ENCODE results near the gene PPP6R1. TPM values are rescaled to one million over a fixed set of nuclear protein-coding genes. Genes with fewer than 3 reads are reported as not detected.

The PPP6R1 gene
- total RNA-seq, 2 experiments from 2014 or later: 89.6 to 161 TPM

- no peak for DNase-seq (ENCODE audit: low spot score)
- H3K9me3 ChIP-seq (ENCODE audit: low read length): no peaks in the 10 kb centered on the region
- no peaks in the 10 kb centered on the region for H4K20me1 ChIP-seq (ENCODE audit: insufficient read depth, low read length)
- H3K9me2 ChIP-seq (ENCODE audit: insufficient read depth, low read length): no peaks in the 10 kb centered on the region
- no peak overlapping the region for H3K27ac ChIP-seq (ENCODE audit: low read depth, low read length, poor library complexity, severe bottlenecking)
- intact Hi-C loops (cut with micrococcal nuclease; ENCODE audit: unreplicated experiment): loop anchor here (2.0 kb wide), 1 partner anchor 41 kb away; no protein-coding TSS in a partner anchor
- H3K4me2 ChIP-seq (ENCODE audit: low read length): no peak overlapping the region
- no peaks in the 10 kb centered on the region for H3K36me3 ChIP-seq (ENCODE audit: insufficient read depth, low read length)
- no TSS peak for BruUV-seq (replicated peaks)
- ChIA-PET POLR2A (no interaction called here), CTCF (ENCODE audit: unreplicated experiment) (no interaction called here)
- H3K4me3 ChIP-seq (ENCODE audit: low read depth, low read length, poor library complexity, severe bottlenecking): no peak overlapping the region
- TF ChIP-seq CTCF (conservative IDR thresholded peaks at IDR 0.05; ENCODE audit: low read length) (no peak), EZH2phosphoT487 (IDR thresholded peaks at IDR 0.05; ENCODE audit: borderline replicate concordance, low read depth, low read length) (no peak)
- peaks cover 16% of the 10 kb centered on the region for H3K4me1 ChIP-seq (ENCODE audit: insufficient read depth, low read length, poor library complexity, severe bottlenecking)
- H3K79me2 ChIP-seq (ENCODE audit: insufficient read depth, low read depth, low read length): no peaks in the 10 kb centered on the region
- H2AFZ ChIP-seq (ENCODE audit: low read length): no peak overlapping the region
These were observed 45.3 kb downstream of the PPP6R1 start for GRCh38 chr19:55213547-55213946.

GRCh38 chr19:55212447-55212846 is 46.4 kb downstream of the PPP6R1 start:
- CTCF ChIA-PET (ENCODE audit: unreplicated experiment): no interaction called here
- no peaks in the 10 kb centered on the region for H3K9me2 ChIP-seq (ENCODE audit: insufficient read depth, low read length)
- H3K79me2 ChIP-seq (ENCODE audit: insufficient read depth, low read depth, low read length): no peaks in the 10 kb centered on the region
- H3K4me1 ChIP-seq (ENCODE audit: insufficient read depth, low read length, poor library complexity, severe bottlenecking): peaks cover 16% of the 10 kb centered on the region
- no peaks in the 10 kb centered on the region for H3K36me3 ChIP-seq (ENCODE audit: insufficient read depth, low read length)
- no peak overlapping the region for H3K4me2 ChIP-seq (ENCODE audit: low read length)
- H2AFZ ChIP-seq (ENCODE audit: low read length): no peak overlapping the region
- H4K20me1 ChIP-seq (ENCODE audit: insufficient read depth, low read length): no peaks in the 10 kb centered on the region
- intact Hi-C loops (cut with micrococcal nuclease; ENCODE audit: unreplicated experiment): loop anchor here (1.0 to 2.0 kb wide), 3 partner anchors 42 to 206 kb away; no protein-coding TSS in a partner anchor
- no TSS peak for BruUV-seq (replicated peaks)
- POLR2A ChIA-PET: no interaction called here
- TF ChIP-seq EZH2phosphoT487 (IDR thresholded peaks at IDR 0.05; ENCODE audit: borderline replicate concordance, low read depth, low read length) (no peak), CTCF (conservative IDR thresholded peaks at IDR 0.05; ENCODE audit: low read length) (peak; percentile 97)
- DNase-seq (ENCODE audit: low spot score): peak; percentile 87
- no peaks in the 10 kb centered on the region for H3K9me3 ChIP-seq (ENCODE audit: low read length)
- H3K4me3 ChIP-seq (ENCODE audit: low read depth, low read length, poor library complexity, severe bottlenecking): no peak overlapping the region
- H3K27ac ChIP-seq (ENCODE audit: low read depth, low read length, poor library complexity, severe bottlenecking): no peak overlapping the region

GRCh38 chr19:55209693-55210472 is 48.9 kb downstream of the PPP6R1 start:
- H3K4me1 ChIP-seq (ENCODE audit: insufficient read depth, low read length, poor library complexity, severe bottlenecking): peaks cover 7% of the 10 kb centered on the region
- H3K4me3 ChIP-seq (ENCODE audit: low read depth, low read length, poor library complexity, severe bottlenecking): no peak overlapping the region
- intact Hi-C loops (cut with micrococcal nuclease; ENCODE audit: unreplicated experiment): no loop called here
- TF ChIP-seq CTCF (conservative IDR thresholded peaks at IDR 0.05; ENCODE audit: low read length) (no peak), EZH2phosphoT487 (IDR thresholded peaks at IDR 0.05; ENCODE audit: borderline replicate concordance, low read depth, low read length) (no peak)
- ChIA-PET POLR2A (no interaction called here), CTCF (ENCODE audit: unreplicated experiment) (no interaction called here)
- no peak overlapping the region for H2AFZ ChIP-seq (ENCODE audit: low read length)
- no TSS peak for BruUV-seq (replicated peaks)
- H3K27ac ChIP-seq (ENCODE audit: low read depth, low read length, poor library complexity, severe bottlenecking): no peak overlapping the region
- no peaks in the 10 kb centered on the region for H4K20me1 ChIP-seq (ENCODE audit: insufficient read depth, low read length)
- no peaks in the 10 kb centered on the region for H3K9me3 ChIP-seq (ENCODE audit: low read length)
- no peak overlapping the region; the same call in 1 of the 2 replicates for H3K4me2 ChIP-seq (ENCODE audit: low read length)
- H3K9me2 ChIP-seq (ENCODE audit: insufficient read depth, low read length): no peaks in the 10 kb centered on the region
- no peaks in the 10 kb centered on the region for H3K36me3 ChIP-seq (ENCODE audit: insufficient read depth, low read length)
- DNase-seq (ENCODE audit: low spot score): no peak
- no peaks in the 10 kb centered on the region for H3K79me2 ChIP-seq (ENCODE audit: insufficient read depth, low read depth, low read length)

Measured in OCI-LY7 (cell line).